Liver (tissue), 9 donors: ENCODE measurements around the gene SLC25A21. TPM values are rescaled to one million over a fixed set of nuclear protein-coding genes. Genes with fewer than 3 reads are reported as not detected.
"Not testable (repeated sequence)": the region's sequence is repeated elsewhere in the genome, so short reads cannot be mapped to it uniquely, and the experiment has no call there.

Source experiments
- DNase-seq: peaks from one replicate; pipeline ENCODE4 v3.0.0-alpha.2; 2017; ENCODE audit warnings: low spot score
- H3K27ac ChIP-seq, 2 donors: one replicate each; pipeline ENCODE4 v1.7.0; 2013; ENCODE audit warnings: inconsistent platforms in 2 of 2, low read length in 2 of 2, control low read depth in 1 of 2, low read depth in 1 of 2, mild to moderate bottlenecking in 1 of 2
- H3K27me3 ChIP-seq, 4 donors: one replicate each; pipeline versions ENCODE4 v1.6.1 to v1.7.0; 2013; ENCODE audit warnings: low read length in 3 of 4, inconsistent platforms in 1 of 4, mild to moderate bottlenecking in 1 of 4, moderate library complexity in 1 of 4; ENCODE audit not compliant: control insufficient read depth in 4 of 4, insufficient read depth in 4 of 4
- H3K36me3 ChIP-seq, 4 donors: one replicate each; pipeline versions ENCODE4 v1.6.1 to v1.7.0; 2013; ENCODE audit warnings: low read length in 3 of 4, mild to moderate bottlenecking in 3 of 4, low read depth in 1 of 4, moderate library complexity in 1 of 4; ENCODE audit not compliant: control insufficient read depth in 4 of 4, insufficient read depth in 3 of 4
- H3K4me1 ChIP-seq, 4 donors: one replicate each; pipeline versions ENCODE4 v1.6.1 to v1.7.0; 2013; ENCODE audit warnings: low read length in 3 of 4, mild to moderate bottlenecking in 3 of 4, moderate library complexity in 1 of 4; ENCODE audit not compliant: control insufficient read depth in 4 of 4, insufficient read depth in 4 of 4
- H3K4me3 ChIP-seq, 3 donors: one replicate each; pipeline versions ENCODE4 v1.6.1 to v1.7.0; 2013; ENCODE audit warnings: low read length in 3 of 3, control low read depth in 1 of 3, low read depth in 1 of 3, mild to moderate bottlenecking in 1 of 3
- H3K9ac ChIP-seq, 2 donors: one replicate each; pipeline ENCODE4 v1.7.0; 2013; ENCODE audit warnings: low read length in 2 of 2, mild to moderate bottlenecking in 2 of 2, moderate library complexity in 2 of 2, control low read depth in 1 of 2, low read depth in 1 of 2
- H3K9me3 ChIP-seq, 4 donors: one replicate each; pipeline versions ENCODE4 v1.6.1 to v1.7.0; 2013; ENCODE audit warnings: low read length in 3 of 4; ENCODE audit not compliant: control insufficient read depth in 4 of 4
- ATF3 ChIP-seq: IDR thresholded peaks from 2 replicates; pipeline ENCODE4 v1.6.1; 2016; ENCODE audit warnings: antibody characterized with exemption
- CTCF ChIP-seq: fragments of 150-350 bp; IDR thresholded peaks from 2 replicates; pipeline ENCODE4 v1.5.1; 2017; ENCODE audit warnings: improper control_type of control experiment, low read depth, low read length; ENCODE audit not compliant: missing input control
- EGR1 ChIP-seq, 2 donors: IDR thresholded peaks; 2 replicates each; pipeline ENCODE4 v1.6.1; 2016 to 2018; ENCODE audit warnings: antibody characterized with exemption in 2 of 2, low read depth in 2 of 2
- FOXA1 ChIP-seq: IDR thresholded peaks from 2 replicates; pipeline ENCODE4 v1.6.1; 2016; ENCODE audit warnings: antibody characterized with exemption
- FOXA2 ChIP-seq: IDR thresholded peaks from 2 replicates; pipeline ENCODE4 v1.6.1; 2016; ENCODE audit warnings: antibody characterized with exemption
- HNF4A ChIP-seq, 2 donors: conservative IDR thresholded peaks; 2 replicates each; pipeline ENCODE4 v1.6.1; 2016; ENCODE audit warnings: antibody characterized with exemption in 2 of 2, mild to moderate bottlenecking in 2 of 2
- HNF4G ChIP-seq: IDR thresholded peaks from 2 replicates; pipeline ENCODE4 v1.6.1; 2016; ENCODE audit warnings: antibody characterized with exemption
- NR2F2 ChIP-seq: IDR thresholded peaks from 2 replicates; pipeline ENCODE4 v1.6.1; 2016; ENCODE audit warnings: antibody characterized with exemption
- TAF1 ChIP-seq: conservative IDR thresholded peaks from 2 replicates; pipeline ENCODE4 v1.6.1; 2016; ENCODE audit warnings: antibody characterized with exemption, mild to moderate bottlenecking
- YY1 ChIP-seq: IDR thresholded peaks from 2 replicates; pipeline ENCODE4 v1.6.1; 2016; ENCODE audit warnings: antibody characterized with exemption, mild to moderate bottlenecking
- ZBTB33 ChIP-seq: IDR thresholded peaks from 2 replicates; pipeline ENCODE4 v1.6.1; 2016; ENCODE audit warnings: antibody characterized with exemption
- WGBS: extraction: QIAGEN DNeasy Blood & Tissue Kit; methylation state at CpG from one replicate; pipeline ENCODE4 v1.1.7; 2013; 5-methylcytosine and 5-hydroxymethylcytosine counted together
- polyA plus RNA-seq, 2 donors: library from polyadenylated mRNA; stranded (reverse) in 1 of 2; unstranded in 1 of 2; fragments of 200-250 nt in 1 of 2; fragments of >200 nt in 1 of 2; fragmentation: Nextera tagmentation in 1 of 2; extraction: Ambion mirVana in 1 of 2; gene quantifications; one replicate each; pipeline versions ENCODE4 v1.2.1 to v1.2.3, GENCODE V29; 2013 to 2015
- total RNA-seq, 2 donors: library from RNA; depleted of rRNA; stranded (reverse); fragments of >200 nt; gene quantifications; one replicate each; pipeline ENCODE4 v1.2.3, GENCODE V29; 2014
- TF ChIP-seq, protein P1 (sequence below): IDR thresholded peaks from 2 replicates; pipeline ENCODE4 v1.6.1; 2016; ENCODE audit warnings: antibody characterized with exemption, mild to moderate bottlenecking
- donor health status: healthy.
- donor health status: healthy.
- donor health status: healthy.
- donor health status: healthy.
- donor health status: healthy.

The SLC25A21 gene
- total and polyA plus RNA-seq, 4 donors = 0.13 to 24.3 (median 0.23) TPM

- H3K4me3 ChIP-seq = peak overlapping the region; percentile 57 to 84 (median 71)
- DNase-seq = no peak
- H3K36me3 ChIP-seq = no peaks in the 10 kb centered on the region
- peak overlapping the region; percentile 4 to 55 for H3K9ac ChIP-seq
- peaks cover 1 to 5% (median 4%) of the 10 kb centered on the region in 4 donors for H3K4me1 ChIP-seq
- no peaks in the 10 kb centered on the region for H3K27me3 ChIP-seq
- H3K27ac ChIP-seq = no peak overlapping the region
- 94% methylated on average over 17 of the region's 17 CpGs for WGBS
- TF ChIP-seq ATF3 (no peak), NR2F2 (no peak), YY1 (no peak), EGR1 (IDR thresholded peaks at IDR 0.05; ENCODE audit: low read depth in 2 of 2) (no peak)
- no peaks in the 10 kb centered on the region for H3K9me3 ChIP-seq
Observed at GRCh38 chr14:37196604-37197420, 24.4 kb upstream of the SLC25A21 start.

DNA sequence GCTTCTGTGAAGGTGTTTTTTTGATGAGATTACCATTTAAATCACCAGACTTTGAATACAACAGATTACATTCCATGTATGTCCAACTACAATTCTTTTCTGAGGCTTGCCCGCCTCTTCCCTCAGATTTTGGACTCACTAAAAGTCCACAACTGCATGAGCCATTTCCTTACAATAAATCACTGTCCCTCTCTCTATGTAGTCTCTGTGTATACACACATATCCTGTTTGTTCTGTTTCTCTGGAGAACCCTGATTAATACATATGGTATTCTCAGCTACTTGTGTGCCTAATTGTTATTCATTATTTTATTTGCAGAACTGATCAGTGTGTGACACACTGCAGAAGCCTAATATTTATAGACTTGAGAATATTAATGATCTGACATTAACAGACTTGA is 22.9 kb upstream of the SLC25A21 start:
- no peaks in the 10 kb centered on the region for H3K36me3 ChIP-seq
- TF ChIP-seq ZBTB33 (no peak), TAF1 (no peak), HNF4G (no peak), NR2F2 (no peak), EGR1 (IDR thresholded peaks at IDR 0.05; ENCODE audit: low read depth in 2 of 2) (no peak), FOXA1 (no peak)
- TF ChIP-seq, protein P1, sequence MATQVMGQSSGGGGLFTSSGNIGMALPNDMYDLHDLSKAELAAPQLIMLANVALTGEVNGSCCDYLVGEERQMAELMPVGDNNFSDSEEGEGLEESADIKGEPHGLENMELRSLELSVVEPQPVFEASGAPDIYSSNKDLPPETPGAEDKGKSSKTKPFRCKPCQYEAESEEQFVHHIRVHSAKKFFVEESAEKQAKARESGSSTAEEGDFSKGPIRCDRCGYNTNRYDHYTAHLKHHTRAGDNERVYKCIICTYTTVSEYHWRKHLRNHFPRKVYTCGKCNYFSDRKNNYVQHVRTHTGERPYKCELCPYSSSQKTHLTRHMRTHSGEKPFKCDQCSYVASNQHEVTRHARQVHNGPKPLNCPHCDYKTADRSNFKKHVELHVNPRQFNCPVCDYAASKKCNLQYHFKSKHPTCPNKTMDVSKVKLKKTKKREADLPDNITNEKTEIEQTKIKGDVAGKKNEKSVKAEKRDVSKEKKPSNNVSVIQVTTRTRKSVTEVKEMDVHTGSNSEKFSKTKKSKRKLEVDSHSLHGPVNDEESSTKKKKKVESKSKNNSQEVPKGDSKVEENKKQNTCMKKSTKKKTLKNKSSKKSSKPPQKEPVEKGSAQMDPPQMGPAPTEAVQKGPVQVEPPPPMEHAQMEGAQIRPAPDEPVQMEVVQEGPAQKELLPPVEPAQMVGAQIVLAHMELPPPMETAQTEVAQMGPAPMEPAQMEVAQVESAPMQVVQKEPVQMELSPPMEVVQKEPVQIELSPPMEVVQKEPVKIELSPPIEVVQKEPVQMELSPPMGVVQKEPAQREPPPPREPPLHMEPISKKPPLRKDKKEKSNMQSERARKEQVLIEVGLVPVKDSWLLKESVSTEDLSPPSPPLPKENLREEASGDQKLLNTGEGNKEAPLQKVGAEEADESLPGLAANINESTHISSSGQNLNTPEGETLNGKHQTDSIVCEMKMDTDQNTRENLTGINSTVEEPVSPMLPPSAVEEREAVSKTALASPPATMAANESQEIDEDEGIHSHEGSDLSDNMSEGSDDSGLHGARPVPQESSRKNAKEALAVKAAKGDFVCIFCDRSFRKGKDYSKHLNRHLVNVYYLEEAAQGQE = no peak
- H3K9ac ChIP-seq = no peak overlapping the region
- DNase-seq = no peak
- H3K9me3 ChIP-seq = no peaks in the 10 kb centered on the region
- no peak overlapping the region for H3K4me3 ChIP-seq
- no peak overlapping the region for H3K27ac ChIP-seq
- peaks cover 1 to 5% (median 4%) of the 10 kb centered on the region in 4 donors for H3K4me1 ChIP-seq
- no peaks in the 10 kb centered on the region for H3K27me3 ChIP-seq
- 71% methylated on average over 1 of the region's 1 CpG for WGBS

GRCh38 chr14:37194698-37195097 is 22.3 kb upstream of the SLC25A21 start:
- H3K4me3 ChIP-seq = no peak overlapping the region
- no peak overlapping the region for H3K27ac ChIP-seq
- H3K27me3 ChIP-seq = no peaks in the 10 kb centered on the region
- peaks cover 1 to 5% (median 4%) of the 10 kb centered on the region in 4 donors for H3K4me1 ChIP-seq
- 89% methylated on average over 2 of the region's 2 CpGs for WGBS
- no peak for TF ChIP-seq EGR1 (IDR thresholded peaks at IDR 0.05; ENCODE audit: low read depth in 2 of 2)
- TF ChIP-seq FOXA2 = no peak
- TF ChIP-seq HNF4A (conservative IDR thresholded peaks at IDR 0.05) = no peak
- no peak for TF ChIP-seq CTCF
- TF ChIP-seq TAF1 = no peak
- no peaks in the 10 kb centered on the region for H3K36me3 ChIP-seq
- no peak overlapping the region for H3K9ac ChIP-seq
- H3K9me3 ChIP-seq = no peaks in the 10 kb centered on the region
- DNase-seq = no peak

GRCh38 chr14:37189733-37190132 is 17.3 kb upstream of the SLC25A21 start:
- H3K27ac ChIP-seq, DNase-seq, H3K36me3 ChIP-seq, H3K27me3 ChIP-seq, H3K4me1 ChIP-seq, H3K4me3 ChIP-seq, H3K9ac ChIP-seq, H3K9me3 ChIP-seq: not testable (repeated sequence)
- 92% methylated on average over 2 of the region's 2 CpGs for WGBS
